ENCODE data around the gene ST3GAL3. TPM values are rescaled to one million over a fixed set of nuclear protein-coding genes. Genes with fewer than 3 reads are reported as not detected.

ST3GAL3 gene
- total and polyA plus RNA-seq, 2 experiments from 2014 or later, result 4.5 to 7.0 TPM

DNA sequence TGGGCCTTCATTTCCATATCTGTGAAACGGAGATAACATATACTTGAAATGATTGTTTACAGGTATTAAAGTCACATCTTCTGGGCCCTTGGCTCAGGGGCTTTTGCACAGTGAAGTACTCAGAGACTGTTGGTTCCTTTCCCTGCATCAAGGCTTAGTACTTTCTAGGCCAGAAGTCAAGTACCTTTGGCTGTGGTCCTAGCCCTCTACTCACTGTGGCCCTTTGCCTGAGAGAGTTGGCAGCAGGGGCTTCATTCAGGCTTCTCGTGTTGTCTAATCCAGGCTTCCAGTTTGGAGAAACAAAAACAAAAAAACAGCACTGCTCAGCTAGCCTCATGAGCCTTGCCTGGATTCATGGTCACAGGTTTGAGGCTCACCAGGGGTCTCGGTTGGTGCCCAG lies 254.4 kb downstream of the ST3GAL3 start:
- Histone ChIP-seq H3F3A (replicated peaks; ENCODE audit: low read depth) (no peaks in the 10 kb centered on the region), H2AFZ (no peak overlapping the region), H3K4me3 (no peak overlapping the region), H3K27ac (ENCODE audit: low read depth) (no peak overlapping the region), H3K27me3 (ENCODE audit: insufficient read depth) (no peaks in the 10 kb centered on the region), H4K20me1 (replicated peaks; ENCODE audit: insufficient read depth) (no peaks in the 10 kb centered on the region), H3K36me3 (ENCODE audit: insufficient read depth) (no peaks in the 10 kb centered on the region), H3K4me1 (ENCODE audit: insufficient read depth) (no peaks in the 10 kb centered on the region), H3K4me2 (no peak overlapping the region), H3K9me2 (ENCODE audit: insufficient read depth) (no peaks in the 10 kb centered on the region), H3K79me2 (replicated peaks; ENCODE audit: insufficient read depth) (no peaks in the 10 kb centered on the region)
- ATAC-seq (no peak), DNase-seq (ENCODE audit: low spot score) (no peak)
- H3K27me3 Mint-ChIP-seq (ENCODE audit: insufficient read depth, low read depth, poor library complexity), result peaks cover 8% of the 10 kb centered on the region
- no peak overlapping the region for H3K4me3 Mint-ChIP-seq
- TF ChIP-seq ZNF114 (CRISPR knock-in tag; IDR thresholded peaks at IDR 0.05) (no peak), ZNF331 (CRISPR knock-in tag; IDR thresholded peaks at IDR 0.05; ENCODE audit: low read depth) (no peak), STAT1 (IDR thresholded peaks at IDR 0.05; ENCODE audit: unreplicated experiment) (no peak), POLR2AphosphoS5 (IDR thresholded peaks at IDR 0.05; ENCODE audit: low read depth) (no peak)
- TF ChIP-seq, protein P1, sequence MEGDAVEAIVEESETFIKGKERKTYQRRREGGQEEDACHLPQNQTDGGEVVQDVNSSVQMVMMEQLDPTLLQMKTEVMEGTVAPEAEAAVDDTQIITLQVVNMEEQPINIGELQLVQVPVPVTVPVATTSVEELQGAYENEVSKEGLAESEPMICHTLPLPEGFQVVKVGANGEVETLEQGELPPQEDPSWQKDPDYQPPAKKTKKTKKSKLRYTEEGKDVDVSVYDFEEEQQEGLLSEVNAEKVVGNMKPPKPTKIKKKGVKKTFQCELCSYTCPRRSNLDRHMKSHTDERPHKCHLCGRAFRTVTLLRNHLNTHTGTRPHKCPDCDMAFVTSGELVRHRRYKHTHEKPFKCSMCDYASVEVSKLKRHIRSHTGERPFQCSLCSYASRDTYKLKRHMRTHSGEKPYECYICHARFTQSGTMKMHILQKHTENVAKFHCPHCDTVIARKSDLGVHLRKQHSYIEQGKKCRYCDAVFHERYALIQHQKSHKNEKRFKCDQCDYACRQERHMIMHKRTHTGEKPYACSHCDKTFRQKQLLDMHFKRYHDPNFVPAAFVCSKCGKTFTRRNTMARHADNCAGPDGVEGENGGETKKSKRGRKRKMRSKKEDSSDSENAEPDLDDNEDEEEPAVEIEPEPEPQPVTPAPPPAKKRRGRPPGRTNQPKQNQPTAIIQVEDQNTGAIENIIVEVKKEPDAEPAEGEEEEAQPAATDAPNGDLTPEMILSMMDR (conservative IDR thresholded peaks at IDR 0.05; ENCODE audit: low read depth in 2 of 2), result no peak
- no peaks in the 10 kb centered on the region; the same call in 1 of the 3 replicates for H3K36me3 Mint-ChIP-seq (ENCODE audit: low read depth)
- H3K9me3 Mint-ChIP-seq, result no peaks in the 10 kb centered on the region
- no peaks in the 10 kb centered on the region for H3K4me1 Mint-ChIP-seq
- no peak overlapping the region for H3K27ac Mint-ChIP-seq

DNA sequence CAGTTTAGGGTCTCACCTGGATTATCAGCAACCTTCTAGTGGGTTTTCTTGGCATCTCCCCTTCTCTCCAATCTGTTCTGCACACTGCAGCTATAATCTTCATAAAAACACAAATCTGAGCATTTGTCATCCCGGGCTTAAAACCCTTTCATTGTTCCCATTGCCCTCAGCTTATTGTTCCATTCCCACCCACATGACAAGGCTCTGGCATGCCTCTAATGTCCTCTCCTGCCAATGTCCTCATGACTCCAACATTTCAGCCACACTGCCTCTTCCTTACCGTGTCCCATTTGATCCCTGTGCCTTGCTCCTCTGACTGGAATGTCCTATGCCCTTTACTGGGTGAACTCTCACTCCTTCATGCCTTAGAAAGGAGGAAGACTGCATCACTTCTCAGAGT lies 255.0 kb downstream of the ST3GAL3 start:
- H3K4me1 ChIP-seq (ENCODE audit: insufficient read depth), result no peaks in the 10 kb centered on the region
- H3K36me3 Mint-ChIP-seq (ENCODE audit: low read depth), result no peaks in the 10 kb centered on the region; the same call in 1 of the 3 replicates
- H3K9me2 ChIP-seq (ENCODE audit: insufficient read depth), result no peaks in the 10 kb centered on the region
- H3K79me2 ChIP-seq (replicated peaks; ENCODE audit: insufficient read depth), result no peaks in the 10 kb centered on the region
- ATAC-seq (no peak), DNase-seq (ENCODE audit: low spot score) (no peak)
- H4K20me1 ChIP-seq (replicated peaks; ENCODE audit: insufficient read depth), result no peaks in the 10 kb centered on the region
- H3K4me2 ChIP-seq, result no peak overlapping the region
- H3K9me3 Mint-ChIP-seq, result no peaks in the 10 kb centered on the region
- no peak overlapping the region for H3K27ac Mint-ChIP-seq
- no peaks in the 10 kb centered on the region for H3K36me3 ChIP-seq (ENCODE audit: insufficient read depth)
- no peaks in the 10 kb centered on the region for H3K27me3 ChIP-seq (ENCODE audit: insufficient read depth)
- H3K27me3 Mint-ChIP-seq (ENCODE audit: insufficient read depth, low read depth, poor library complexity), result peaks cover 3% of the 10 kb centered on the region
- H3K4me3 ChIP-seq, result no peak overlapping the region
- H2AFZ ChIP-seq, result no peak overlapping the region
- H3F3A ChIP-seq (replicated peaks; ENCODE audit: low read depth), result no peaks in the 10 kb centered on the region
- H3K4me3 Mint-ChIP-seq, result no peak overlapping the region
- H3K27ac ChIP-seq (ENCODE audit: low read depth), result no peak overlapping the region
- no peaks in the 10 kb centered on the region for H3K4me1 Mint-ChIP-seq
- TF ChIP-seq STAT1 (IDR thresholded peaks at IDR 0.05; ENCODE audit: unreplicated experiment) (no peak), CREB1 (CRISPR knock-in tag; IDR thresholded peaks at IDR 0.05; ENCODE audit: low read depth) (no peak), ZNF114 (CRISPR knock-in tag; IDR thresholded peaks at IDR 0.05) (no peak), ZNF331 (CRISPR knock-in tag; IDR thresholded peaks at IDR 0.05; ENCODE audit: low read depth) (no peak), JUNB (IDR thresholded peaks at IDR 0.05; ENCODE audit: unreplicated experiment) (no peak)
- TF ChIP-seq, protein P2, sequence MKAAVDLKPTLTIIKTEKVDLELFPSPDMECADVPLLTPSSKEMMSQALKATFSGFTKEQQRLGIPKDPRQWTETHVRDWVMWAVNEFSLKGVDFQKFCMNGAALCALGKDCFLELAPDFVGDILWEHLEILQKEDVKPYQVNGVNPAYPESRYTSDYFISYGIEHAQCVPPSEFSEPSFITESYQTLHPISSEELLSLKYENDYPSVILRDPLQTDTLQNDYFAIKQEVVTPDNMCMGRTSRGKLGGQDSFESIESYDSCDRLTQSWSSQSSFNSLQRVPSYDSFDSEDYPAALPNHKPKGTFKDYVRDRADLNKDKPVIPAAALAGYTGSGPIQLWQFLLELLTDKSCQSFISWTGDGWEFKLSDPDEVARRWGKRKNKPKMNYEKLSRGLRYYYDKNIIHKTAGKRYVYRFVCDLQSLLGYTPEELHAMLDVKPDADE (IDR thresholded peaks at IDR 0.05), result no peak
- TF ChIP-seq, protein P3, sequence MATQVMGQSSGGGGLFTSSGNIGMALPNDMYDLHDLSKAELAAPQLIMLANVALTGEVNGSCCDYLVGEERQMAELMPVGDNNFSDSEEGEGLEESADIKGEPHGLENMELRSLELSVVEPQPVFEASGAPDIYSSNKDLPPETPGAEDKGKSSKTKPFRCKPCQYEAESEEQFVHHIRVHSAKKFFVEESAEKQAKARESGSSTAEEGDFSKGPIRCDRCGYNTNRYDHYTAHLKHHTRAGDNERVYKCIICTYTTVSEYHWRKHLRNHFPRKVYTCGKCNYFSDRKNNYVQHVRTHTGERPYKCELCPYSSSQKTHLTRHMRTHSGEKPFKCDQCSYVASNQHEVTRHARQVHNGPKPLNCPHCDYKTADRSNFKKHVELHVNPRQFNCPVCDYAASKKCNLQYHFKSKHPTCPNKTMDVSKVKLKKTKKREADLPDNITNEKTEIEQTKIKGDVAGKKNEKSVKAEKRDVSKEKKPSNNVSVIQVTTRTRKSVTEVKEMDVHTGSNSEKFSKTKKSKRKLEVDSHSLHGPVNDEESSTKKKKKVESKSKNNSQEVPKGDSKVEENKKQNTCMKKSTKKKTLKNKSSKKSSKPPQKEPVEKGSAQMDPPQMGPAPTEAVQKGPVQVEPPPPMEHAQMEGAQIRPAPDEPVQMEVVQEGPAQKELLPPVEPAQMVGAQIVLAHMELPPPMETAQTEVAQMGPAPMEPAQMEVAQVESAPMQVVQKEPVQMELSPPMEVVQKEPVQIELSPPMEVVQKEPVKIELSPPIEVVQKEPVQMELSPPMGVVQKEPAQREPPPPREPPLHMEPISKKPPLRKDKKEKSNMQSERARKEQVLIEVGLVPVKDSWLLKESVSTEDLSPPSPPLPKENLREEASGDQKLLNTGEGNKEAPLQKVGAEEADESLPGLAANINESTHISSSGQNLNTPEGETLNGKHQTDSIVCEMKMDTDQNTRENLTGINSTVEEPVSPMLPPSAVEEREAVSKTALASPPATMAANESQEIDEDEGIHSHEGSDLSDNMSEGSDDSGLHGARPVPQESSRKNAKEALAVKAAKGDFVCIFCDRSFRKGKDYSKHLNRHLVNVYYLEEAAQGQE (IDR thresholded peaks at IDR 0.05; ENCODE audit: unreplicated experiment), result no peak
- TF ChIP-seq, protein P4, sequence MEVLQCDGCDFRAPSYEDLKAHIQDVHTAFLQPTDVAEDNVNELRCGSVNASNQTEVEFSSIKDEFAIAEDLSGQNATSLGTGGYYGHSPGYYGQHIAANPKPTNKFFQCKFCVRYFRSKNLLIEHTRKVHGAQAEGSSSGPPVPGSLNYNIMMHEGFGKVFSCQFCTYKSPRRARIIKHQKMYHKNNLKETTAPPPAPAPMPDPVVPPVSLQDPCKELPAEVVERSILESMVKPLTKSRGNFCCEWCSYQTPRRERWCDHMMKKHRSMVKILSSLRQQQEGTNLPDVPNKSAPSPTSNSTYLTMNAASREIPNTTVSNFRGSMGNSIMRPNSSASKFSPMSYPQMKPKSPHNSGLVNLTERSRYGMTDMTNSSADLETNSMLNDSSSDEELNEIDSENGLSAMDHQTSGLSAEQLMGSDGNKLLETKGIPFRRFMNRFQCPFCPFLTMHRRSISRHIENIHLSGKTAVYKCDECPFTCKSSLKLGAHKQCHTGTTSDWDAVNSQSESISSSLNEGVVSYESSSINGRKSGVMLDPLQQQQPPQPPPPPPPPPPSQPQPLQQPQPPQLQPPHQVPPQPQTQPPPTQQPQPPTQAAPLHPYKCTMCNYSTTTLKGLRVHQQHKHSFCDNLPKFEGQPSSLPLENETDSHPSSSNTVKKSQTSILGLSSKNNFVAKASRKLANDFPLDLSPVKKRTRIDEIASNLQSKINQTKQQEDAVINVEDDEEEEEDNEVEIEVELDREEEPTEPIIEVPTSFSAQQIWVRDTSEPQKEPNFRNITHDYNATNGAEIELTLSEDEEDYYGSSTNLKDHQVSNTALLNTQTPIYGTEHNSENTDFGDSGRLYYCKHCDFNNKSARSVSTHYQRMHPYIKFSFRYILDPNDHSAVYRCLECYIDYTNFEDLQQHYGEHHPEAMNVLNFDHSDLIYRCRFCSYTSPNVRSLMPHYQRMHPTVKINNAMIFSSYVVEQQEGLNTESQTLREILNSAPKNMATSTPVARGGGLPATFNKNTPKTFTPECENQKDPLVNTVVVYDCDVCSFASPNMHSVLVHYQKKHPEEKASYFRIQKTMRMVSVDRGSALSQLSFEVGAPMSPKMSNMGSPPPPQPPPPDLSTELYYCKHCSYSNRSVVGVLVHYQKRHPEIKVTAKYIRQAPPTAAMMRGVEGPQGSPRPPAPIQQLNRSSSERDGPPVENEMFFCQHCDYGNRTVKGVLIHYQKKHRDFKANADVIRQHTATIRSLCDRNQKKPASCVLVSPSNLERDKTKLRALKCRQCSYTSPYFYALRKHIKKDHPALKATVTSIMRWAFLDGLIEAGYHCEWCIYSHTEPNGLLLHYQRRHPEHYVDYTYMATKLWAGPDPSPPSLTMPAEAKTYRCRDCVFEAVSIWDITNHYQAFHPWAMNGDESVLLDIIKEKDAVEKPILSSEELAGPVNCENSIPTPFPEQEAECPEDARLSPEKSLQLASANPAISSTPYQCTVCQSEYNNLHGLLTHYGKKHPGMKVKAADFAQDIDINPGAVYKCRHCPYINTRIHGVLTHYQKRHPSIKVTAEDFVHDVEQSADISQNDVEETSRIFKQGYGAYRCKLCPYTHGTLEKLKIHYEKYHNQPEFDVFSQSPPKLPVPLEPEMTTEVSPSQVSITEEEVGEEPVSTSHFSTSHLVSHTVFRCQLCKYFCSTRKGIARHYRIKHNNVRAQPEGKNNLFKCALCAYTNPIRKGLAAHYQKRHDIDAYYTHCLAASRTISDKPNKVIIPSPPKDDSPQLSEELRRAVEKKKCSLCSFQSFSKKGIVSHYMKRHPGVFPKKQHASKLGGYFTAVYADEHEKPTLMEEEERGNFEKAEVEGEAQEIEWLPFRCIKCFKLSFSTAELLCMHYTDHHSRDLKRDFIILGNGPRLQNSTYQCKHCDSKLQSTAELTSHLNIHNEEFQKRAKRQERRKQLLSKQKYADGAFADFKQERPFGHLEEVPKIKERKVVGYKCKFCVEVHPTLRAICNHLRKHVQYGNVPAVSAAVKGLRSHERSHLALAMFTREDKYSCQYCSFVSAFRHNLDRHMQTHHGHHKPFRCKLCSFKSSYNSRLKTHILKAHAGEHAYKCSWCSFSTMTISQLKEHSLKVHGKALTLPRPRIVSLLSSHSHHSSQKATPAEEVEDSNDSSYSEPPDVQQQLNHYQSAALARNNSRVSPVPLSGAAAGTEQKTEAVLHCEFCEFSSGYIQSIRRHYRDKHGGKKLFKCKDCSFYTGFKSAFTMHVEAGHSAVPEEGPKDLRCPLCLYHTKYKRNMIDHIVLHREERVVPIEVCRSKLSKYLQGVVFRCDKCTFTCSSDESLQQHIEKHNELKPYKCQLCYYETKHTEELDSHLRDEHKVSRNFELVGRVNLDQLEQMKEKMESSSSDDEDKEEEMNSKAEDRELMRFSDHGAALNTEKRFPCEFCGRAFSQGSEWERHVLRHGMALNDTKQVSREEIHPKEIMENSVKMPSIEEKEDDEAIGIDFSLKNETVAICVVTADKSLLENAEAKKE (CRISPR knock-in tag; IDR thresholded peaks at IDR 0.05), result no peak

Measured in GM23338 (cell line).